Measurements from ENCODE around the gene NEURL1.

Gene NEURL1

GRCh38 chr10:103641326-103641725 is 147.8 kb downstream of the NEURL1 start:
- Histone ChIP-seq H2BK120ac (ENCODE audit: low read depth, low read length) (no peak overlapping the region), H3K14ac (ENCODE audit: low read length in 2 of 2) (no peak overlapping the region), H3K36me3 (ENCODE audit: control insufficient read depth in 1 of 2, insufficient read depth in 2 of 2, low read depth in 1 of 2, low read length in 2 of 2) (peaks cover 12 to 35% of the 10 kb centered on the region in 2 experiments), H3K4ac (ENCODE audit: low read depth in 1 of 2, low read length in 2 of 2) (no peak overlapping the region), H3K27me3 (ENCODE audit: control insufficient read depth in 1 of 2, insufficient read depth in 1 of 2, low read length in 2 of 2) (no peaks in the 10 kb centered on the region), H3K4me2 (ENCODE audit: low read length, poor library complexity, severe bottlenecking) (no peak overlapping the region), H3K79me1 (replicated peaks; ENCODE audit: low read length, poor library complexity, severe bottlenecking) (peaks cover 8% of the 10 kb centered on the region), H3K4me3 (ENCODE audit: insufficient read depth in 1 of 2, low read depth in 1 of 2, low read length in 2 of 2) (no peak overlapping the region), H3K23ac (ENCODE audit: low read length in 2 of 2) (no peak overlapping the region), H4K8ac (ENCODE audit: low read length) (no peak overlapping the region), H3K4me1 (ENCODE audit: control insufficient read depth, insufficient read depth, low read depth, low read length) (peaks cover 14% of the 10 kb centered on the region), H3K9me3 (ENCODE audit: control insufficient read depth, low read length) (no peaks in the 10 kb centered on the region), H3K27ac (ENCODE audit: low read length, poor library complexity, severe bottlenecking) (no peak overlapping the region), H3K18ac (ENCODE audit: low read depth in 1 of 2, low read length in 2 of 2) (no peak overlapping the region), H2BK5ac (ENCODE audit: low read depth, low read length, poor library complexity, severe bottlenecking) (no peak overlapping the region), H2BK15ac (ENCODE audit: low read depth, poor library complexity, severe bottlenecking) (no peak overlapping the region), H2BK12ac (ENCODE audit: low read length in 2 of 2) (no peak overlapping the region), H4K91ac (ENCODE audit: low read length) (no peak overlapping the region), H2AK5ac (ENCODE audit: low read length, severe bottlenecking) (no peak overlapping the region), H3K9ac (ENCODE audit: low read length) (no peak overlapping the region), H2AFZ (ENCODE audit: low read depth, low read length) (no peak overlapping the region)
- 96% methylated on average over 4 of the region's 4 CpGs for WGBS
- DNase-seq, result no peak
